ENCODE data around the gene NUP107. TPM values are rescaled to one million over a fixed set of nuclear protein-coding genes. Genes with fewer than 3 reads are reported as not detected.

NUP107 gene
- total RNA-seq, 1 experiment from 2014 or later = 132 TPM

GRCh38 chr12:68673788-68674187 is 13.0 kb upstream of the NUP107 start (continued):
- TF ChIP-seq ZNF396 (CRISPR knock-in tag; IDR thresholded peaks at IDR 0.05; ENCODE audit: borderline replicate concordance) = no peak
- TF ChIP-seq, protein P1, sequence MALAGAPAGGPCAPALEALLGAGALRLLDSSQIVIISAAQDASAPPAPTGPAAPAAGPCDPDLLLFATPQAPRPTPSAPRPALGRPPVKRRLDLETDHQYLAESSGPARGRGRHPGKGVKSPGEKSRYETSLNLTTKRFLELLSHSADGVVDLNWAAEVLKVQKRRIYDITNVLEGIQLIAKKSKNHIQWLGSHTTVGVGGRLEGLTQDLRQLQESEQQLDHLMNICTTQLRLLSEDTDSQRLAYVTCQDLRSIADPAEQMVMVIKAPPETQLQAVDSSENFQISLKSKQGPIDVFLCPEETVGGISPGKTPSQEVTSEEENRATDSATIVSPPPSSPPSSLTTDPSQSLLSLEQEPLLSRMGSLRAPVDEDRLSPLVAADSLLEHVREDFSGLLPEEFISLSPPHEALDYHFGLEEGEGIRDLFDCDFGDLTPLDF (CRISPR knock-in tag; IDR thresholded peaks at IDR 0.05) = no peak
- TF ChIP-seq ELF4 (CRISPR knock-in tag; IDR thresholded peaks at IDR 0.05; ENCODE audit: low read depth) = no peak
- no peak for TF ChIP-seq NFATC4 (CRISPR knock-in tag; IDR thresholded peaks at IDR 0.05)
- TF ChIP-seq E2F4 (CRISPR knock-in tag; IDR thresholded peaks at IDR 0.05; ENCODE audit: borderline replicate concordance, low read depth) = no peak
- TF ChIP-seq NR1H2 (CRISPR knock-in tag; IDR thresholded peaks at IDR 0.05) = no peak
- TF ChIP-seq, protein P2, sequence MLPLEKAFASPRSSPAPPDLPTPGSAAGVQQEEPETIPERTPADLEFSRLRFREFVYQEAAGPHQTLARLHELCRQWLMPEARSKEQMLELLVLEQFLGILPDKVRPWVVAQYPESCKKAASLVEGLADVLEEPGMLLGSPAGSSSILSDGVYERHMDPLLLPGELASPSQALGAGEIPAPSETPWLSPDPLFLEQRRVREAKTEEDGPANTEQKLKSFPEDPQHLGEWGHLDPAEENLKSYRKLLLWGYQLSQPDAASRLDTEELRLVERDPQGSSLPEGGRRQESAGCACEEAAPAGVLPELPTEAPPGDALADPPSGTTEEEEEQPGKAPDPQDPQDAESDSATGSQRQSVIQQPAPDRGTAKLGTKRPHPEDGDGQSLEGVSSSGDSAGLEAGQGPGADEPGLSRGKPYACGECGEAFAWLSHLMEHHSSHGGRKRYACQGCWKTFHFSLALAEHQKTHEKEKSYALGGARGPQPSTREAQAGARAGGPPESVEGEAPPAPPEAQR (CRISPR knock-in tag; IDR thresholded peaks at IDR 0.05) = no peak
- no peak for TF ChIP-seq MXD4 (CRISPR knock-in tag; IDR thresholded peaks at IDR 0.05; ENCODE audit: borderline replicate concordance)
- no peak for TF ChIP-seq ZNF671 (CRISPR knock-in tag; IDR thresholded peaks at IDR 0.05)

DNA sequence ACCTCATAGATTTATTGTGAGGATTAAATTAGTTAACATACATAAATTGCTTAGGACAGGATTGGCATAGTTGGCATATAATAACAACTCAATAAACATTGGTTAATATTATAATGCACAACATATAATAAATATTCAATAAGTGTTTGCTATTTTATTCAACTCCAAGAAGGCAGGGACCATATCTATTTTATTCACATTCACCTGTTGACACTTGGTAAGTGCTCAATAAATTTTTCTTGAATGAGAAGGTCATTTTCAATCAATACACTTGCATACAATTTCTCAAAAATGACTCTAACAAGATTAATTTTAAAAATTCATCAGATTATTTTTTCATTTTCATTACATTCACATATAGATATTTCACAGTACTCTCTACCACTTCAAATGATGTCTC is 12.4 kb upstream of the NUP107 start:
- DNase-seq (ENCODE audit: low spot score) (no peak), ATAC-seq (no peak)
- ChIA-PET CTCF (no interaction called here), POLR2A (no interaction called here)
- no peak overlapping the region for H3K4me3 Mint-ChIP-seq
- peaks cover 3% of the 10 kb centered on the region; the same call in 1 of the 2 replicates for H3K4me1 Mint-ChIP-seq
- no peaks in the 10 kb centered on the region for H3K9me3 Mint-ChIP-seq
- no peaks in the 10 kb centered on the region for H3K27me3 Mint-ChIP-seq (ENCODE audit: low read depth)
- H3K36me3 Mint-ChIP-seq = no peaks in the 10 kb centered on the region
- no peak overlapping the region for H3K27ac Mint-ChIP-seq
- TF ChIP-seq, protein P3, sequence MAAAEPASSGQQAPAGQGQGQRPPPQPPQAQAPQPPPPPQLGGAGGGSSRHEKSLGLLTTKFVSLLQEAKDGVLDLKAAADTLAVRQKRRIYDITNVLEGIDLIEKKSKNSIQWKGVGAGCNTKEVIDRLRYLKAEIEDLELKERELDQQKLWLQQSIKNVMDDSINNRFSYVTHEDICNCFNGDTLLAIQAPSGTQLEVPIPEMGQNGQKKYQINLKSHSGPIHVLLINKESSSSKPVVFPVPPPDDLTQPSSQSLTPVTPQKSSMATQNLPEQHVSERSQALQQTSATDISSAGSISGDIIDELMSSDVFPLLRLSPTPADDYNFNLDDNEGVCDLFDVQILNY (CRISPR knock-in tag; IDR thresholded peaks at IDR 0.05) = no peak
- no peak for TF ChIP-seq FOXP4 (CRISPR knock-in tag; IDR thresholded peaks at IDR 0.05)
- no peak for TF ChIP-seq IRF2 (CRISPR knock-in tag; IDR thresholded peaks at IDR 0.05; ENCODE audit: borderline replicate concordance, low read depth)
- TF ChIP-seq ELF4 (CRISPR knock-in tag; IDR thresholded peaks at IDR 0.05; ENCODE audit: low read depth) = no peak
- no peak for TF ChIP-seq ZNF671 (CRISPR knock-in tag; IDR thresholded peaks at IDR 0.05)
- TF ChIP-seq, protein P4, sequence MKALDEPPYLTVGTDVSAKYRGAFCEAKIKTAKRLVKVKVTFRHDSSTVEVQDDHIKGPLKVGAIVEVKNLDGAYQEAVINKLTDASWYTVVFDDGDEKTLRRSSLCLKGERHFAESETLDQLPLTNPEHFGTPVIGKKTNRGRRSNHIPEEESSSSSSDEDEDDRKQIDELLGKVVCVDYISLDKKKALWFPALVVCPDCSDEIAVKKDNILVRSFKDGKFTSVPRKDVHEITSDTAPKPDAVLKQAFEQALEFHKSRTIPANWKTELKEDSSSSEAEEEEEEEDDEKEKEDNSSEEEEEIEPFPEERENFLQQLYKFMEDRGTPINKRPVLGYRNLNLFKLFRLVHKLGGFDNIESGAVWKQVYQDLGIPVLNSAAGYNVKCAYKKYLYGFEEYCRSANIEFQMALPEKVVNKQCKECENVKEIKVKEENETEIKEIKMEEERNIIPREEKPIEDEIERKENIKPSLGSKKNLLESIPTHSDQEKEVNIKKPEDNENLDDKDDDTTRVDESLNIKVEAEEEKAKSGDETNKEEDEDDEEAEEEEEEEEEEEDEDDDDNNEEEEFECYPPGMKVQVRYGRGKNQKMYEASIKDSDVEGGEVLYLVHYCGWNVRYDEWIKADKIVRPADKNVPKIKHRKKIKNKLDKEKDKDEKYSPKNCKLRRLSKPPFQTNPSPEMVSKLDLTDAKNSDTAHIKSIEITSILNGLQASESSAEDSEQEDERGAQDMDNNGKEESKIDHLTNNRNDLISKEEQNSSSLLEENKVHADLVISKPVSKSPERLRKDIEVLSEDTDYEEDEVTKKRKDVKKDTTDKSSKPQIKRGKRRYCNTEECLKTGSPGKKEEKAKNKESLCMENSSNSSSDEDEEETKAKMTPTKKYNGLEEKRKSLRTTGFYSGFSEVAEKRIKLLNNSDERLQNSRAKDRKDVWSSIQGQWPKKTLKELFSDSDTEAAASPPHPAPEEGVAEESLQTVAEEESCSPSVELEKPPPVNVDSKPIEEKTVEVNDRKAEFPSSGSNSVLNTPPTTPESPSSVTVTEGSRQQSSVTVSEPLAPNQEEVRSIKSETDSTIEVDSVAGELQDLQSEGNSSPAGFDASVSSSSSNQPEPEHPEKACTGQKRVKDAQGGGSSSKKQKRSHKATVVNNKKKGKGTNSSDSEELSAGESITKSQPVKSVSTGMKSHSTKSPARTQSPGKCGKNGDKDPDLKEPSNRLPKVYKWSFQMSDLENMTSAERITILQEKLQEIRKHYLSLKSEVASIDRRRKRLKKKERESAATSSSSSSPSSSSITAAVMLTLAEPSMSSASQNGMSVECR (CRISPR knock-in tag; IDR thresholded peaks at IDR 0.05; ENCODE audit: borderline replicate concordance) = no peak
- TF ChIP-seq, protein P5, sequence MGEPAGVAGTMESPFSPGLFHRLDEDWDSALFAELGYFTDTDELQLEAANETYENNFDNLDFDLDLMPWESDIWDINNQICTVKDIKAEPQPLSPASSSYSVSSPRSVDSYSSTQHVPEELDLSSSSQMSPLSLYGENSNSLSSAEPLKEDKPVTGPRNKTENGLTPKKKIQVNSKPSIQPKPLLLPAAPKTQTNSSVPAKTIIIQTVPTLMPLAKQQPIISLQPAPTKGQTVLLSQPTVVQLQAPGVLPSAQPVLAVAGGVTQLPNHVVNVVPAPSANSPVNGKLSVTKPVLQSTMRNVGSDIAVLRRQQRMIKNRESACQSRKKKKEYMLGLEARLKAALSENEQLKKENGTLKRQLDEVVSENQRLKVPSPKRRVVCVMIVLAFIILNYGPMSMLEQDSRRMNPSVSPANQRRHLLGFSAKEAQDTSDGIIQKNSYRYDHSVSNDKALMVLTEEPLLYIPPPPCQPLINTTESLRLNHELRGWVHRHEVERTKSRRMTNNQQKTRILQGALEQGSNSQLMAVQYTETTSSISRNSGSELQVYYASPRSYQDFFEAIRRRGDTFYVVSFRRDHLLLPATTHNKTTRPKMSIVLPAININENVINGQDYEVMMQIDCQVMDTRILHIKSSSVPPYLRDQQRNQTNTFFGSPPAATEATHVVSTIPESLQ (CRISPR knock-in tag; IDR thresholded peaks at IDR 0.05) = no peak
- TF ChIP-seq, protein P2 (CRISPR knock-in tag; IDR thresholded peaks at IDR 0.05) = no peak
- TF ChIP-seq ATF3 (CRISPR knock-in tag; conservative IDR thresholded peaks at IDR 0.05) = no peak
- no peak for TF ChIP-seq HMGA2 (CRISPR knock-in tag; IDR thresholded peaks at IDR 0.05)
- no peak for TF ChIP-seq ZNF263 (CRISPR knock-in tag; IDR thresholded peaks at IDR 0.05; ENCODE audit: low read depth)
- no peak for TF ChIP-seq MXD4 (CRISPR knock-in tag; IDR thresholded peaks at IDR 0.05; ENCODE audit: borderline replicate concordance)
- TF ChIP-seq ATF1 (CRISPR knock-in tag; IDR thresholded peaks at IDR 0.05) = no peak
- no peak for TF ChIP-seq NR1H2 (CRISPR knock-in tag; IDR thresholded peaks at IDR 0.05)
- no peak for TF ChIP-seq ZNF138 (CRISPR knock-in tag; conservative IDR thresholded peaks at IDR 0.05)
- no peak for TF ChIP-seq ZNF423 (CRISPR knock-in tag; IDR thresholded peaks at IDR 0.05)
